HG03108 (cell line): ENCODE results near the gene SYF2.
"Not testable (repeated sequence)": the region's sequence is repeated elsewhere in the genome, so short reads cannot be mapped to it uniquely, and the experiment has no call there.

Experiments used
- ATAC-seq: cut with Tn5 transposase; IDR thresholded peaks from one replicate; pipeline ENCODE4 v1.9.1; 2021; ENCODE audit warnings: moderate library complexity; ENCODE audit not compliant: unreplicated experiment

SYF2 gene

GRCh38 chr1:25246600-25247023, 14.3 kb upstream of the SYF2 start:
- peak; percentile 9 for ATAC-seq

- no peak for ATAC-seq
These were observed 13.7 kb upstream of the SYF2 start for GRCh38 chr1:25245809-25246599.

GRCh38 chr1:25245393-25245792, 13.1 kb upstream of the SYF2 start:
- ATAC-seq = no peak

- ATAC-seq = no peak
These were observed 11.6 kb upstream of the SYF2 start for GRCh38 chr1:25243907-25244306.

- peak; percentile 62 for ATAC-seq
These were observed 7.6 kb upstream of the SYF2 start for GRCh38 chr1:25239681-25240541.

- no peak for ATAC-seq
These were observed 5.7 kb upstream of the SYF2 start for GRCh38 chr1:25238046-25238445.

- not testable (repeated sequence) for ATAC-seq
These were observed 4.0 kb upstream of the SYF2 start for GRCh38 chr1:25236261-25236660.

- not testable (repeated sequence) for ATAC-seq
These were observed 3.1 kb upstream of the SYF2 start for GRCh38 chr1:25235411-25235810.

GRCh38 chr1:25232866-25233784, 823 bp upstream of the SYF2 start:
- ATAC-seq = peak; percentile 46

- ATAC-seq = no peak
These were observed 8.8 kb downstream of the SYF2 start for GRCh38 chr1:25223471-25223870.

- no peak for ATAC-seq
These were observed 9.7 kb downstream of the SYF2 start for GRCh38 chr1:25222606-25223005.

GRCh38 chr1:25220666-25221065, 11.6 kb downstream of the SYF2 start:
- no peak for ATAC-seq

- no peak for ATAC-seq
These were observed 12.5 kb downstream of the SYF2 start for GRCh38 chr1:25219661-25220251.

GRCh38 chr1:25217598-25218232, 14.6 kb downstream of the SYF2 start:
- ATAC-seq = no peak

GRCh38 chr1:25217015-25217414, 15.3 kb downstream of the SYF2 start:
- no peak for ATAC-seq

- ATAC-seq = no peak
These were observed 16.2 kb downstream of the SYF2 start for GRCh38 chr1:25216123-25216522.

- no peak for ATAC-seq
These were observed 19.6 kb downstream of the SYF2 start for GRCh38 chr1:25212725-25213124.

GRCh38 chr1:25210728-25211127, 21.6 kb downstream of the SYF2 start:
- no peak for ATAC-seq

- no peak for ATAC-seq
These were observed 22.8 kb downstream of the SYF2 start for GRCh38 chr1:25209516-25209915.

- ATAC-seq = no peak
These were observed 23.6 kb downstream of the SYF2 start for GRCh38 chr1:25208561-25209222.
